HT1080 (cell line): ENCODE data around the gene TTC24. TPM values are rescaled to one million over a fixed set of nuclear protein-coding genes. Genes with fewer than 3 reads are reported as not detected.

Source experiments
- DNase-seq: peaks from one replicate; pipeline ENCODE4 v3.0.0-alpha.2; 2015; ENCODE audit warnings: low read depth
- total RNA-seq: library from RNA; depleted of rRNA; stranded (reverse); fragments of >200 nt; shearing (Covaris generic); gene quantifications from 2 replicates; pipeline ENCODE4 v1.2.3, GENCODE V29; 2014

The TTC24 gene
- total RNA-seq, 1 experiment from 2014 or later: not detected

- DNase-seq: no peak
Observed at GRCh38 chr1:156553860-156554485, 25.6 kb upstream of the TTC24 start.

- no peak for DNase-seq
Observed at GRCh38 chr1:156554971-156555370, 24.6 kb upstream of the TTC24 start.

GRCh38 chr1:156555715-156556114 is 23.8 kb upstream of the TTC24 start:
- DNase-seq: no peak

DNA sequence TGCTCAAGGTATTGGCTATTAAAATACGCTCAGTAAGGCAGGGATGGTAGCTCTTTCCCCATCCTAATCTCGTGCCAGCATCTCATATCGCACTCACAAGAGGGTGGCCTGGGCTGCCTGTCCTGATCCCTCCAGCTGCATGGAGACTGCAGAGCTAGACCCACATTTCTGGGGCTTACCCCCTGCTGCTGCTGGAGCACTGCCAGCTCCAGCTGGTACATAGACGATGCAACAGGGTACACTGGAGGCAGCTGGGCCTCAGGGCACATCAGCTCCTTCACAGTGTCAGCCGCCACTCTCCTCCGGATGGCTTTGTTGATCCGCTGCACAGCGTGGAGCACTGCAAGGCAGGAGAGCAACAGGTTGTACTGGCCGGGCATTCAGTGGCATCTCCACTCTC is 23.2 kb upstream of the TTC24 start:
- DNase-seq: no peak

DNA sequence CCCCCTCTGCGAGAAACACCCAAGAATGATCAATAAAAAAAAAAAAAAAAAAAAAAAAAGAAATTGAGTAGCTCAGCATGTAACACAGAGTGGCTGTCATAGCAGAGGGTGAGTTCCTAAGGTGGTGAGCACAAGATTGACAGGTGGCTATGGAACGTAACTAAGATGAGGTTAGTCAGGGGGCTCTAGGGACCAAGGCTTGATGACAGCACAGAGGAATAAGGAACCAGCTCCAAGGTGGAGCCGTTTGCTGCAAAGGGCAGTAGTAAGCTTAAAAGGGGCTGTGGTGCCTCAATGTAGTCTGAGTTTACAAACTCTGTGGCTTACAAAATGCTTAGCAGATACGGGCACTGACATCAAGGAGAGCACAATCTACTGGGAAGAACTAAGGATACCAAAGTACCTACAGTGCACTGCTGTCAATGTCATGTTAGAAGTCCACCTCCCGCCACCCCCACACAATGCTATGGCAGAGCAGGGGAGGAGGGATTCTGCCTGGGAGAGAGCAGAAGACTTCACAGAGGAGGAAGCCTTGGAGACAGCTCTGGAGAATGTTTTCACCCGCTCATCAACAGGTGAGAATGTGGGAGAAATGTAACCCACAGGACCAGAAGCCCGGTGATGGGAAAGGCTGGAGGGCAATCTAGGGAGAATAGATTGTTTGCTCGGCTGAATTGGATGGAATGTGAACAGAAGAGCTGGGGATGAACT is 20.3 kb upstream of the TTC24 start:
- DNase-seq: no peak

GRCh38 chr1:156559797-156560385 is 19.6 kb upstream of the TTC24 start:
- no peak for DNase-seq

- no peak for DNase-seq
Observed at GRCh38 chr1:156560585-156561163, 18.8 kb upstream of the TTC24 start.

- DNase-seq: no peak
Observed at GRCh38 chr1:156565519-156565918, 14.0 kb upstream of the TTC24 start.

- DNase-seq: no peak
Observed at GRCh38 chr1:156566436-156566835, 13.1 kb upstream of the TTC24 start.

DNA sequence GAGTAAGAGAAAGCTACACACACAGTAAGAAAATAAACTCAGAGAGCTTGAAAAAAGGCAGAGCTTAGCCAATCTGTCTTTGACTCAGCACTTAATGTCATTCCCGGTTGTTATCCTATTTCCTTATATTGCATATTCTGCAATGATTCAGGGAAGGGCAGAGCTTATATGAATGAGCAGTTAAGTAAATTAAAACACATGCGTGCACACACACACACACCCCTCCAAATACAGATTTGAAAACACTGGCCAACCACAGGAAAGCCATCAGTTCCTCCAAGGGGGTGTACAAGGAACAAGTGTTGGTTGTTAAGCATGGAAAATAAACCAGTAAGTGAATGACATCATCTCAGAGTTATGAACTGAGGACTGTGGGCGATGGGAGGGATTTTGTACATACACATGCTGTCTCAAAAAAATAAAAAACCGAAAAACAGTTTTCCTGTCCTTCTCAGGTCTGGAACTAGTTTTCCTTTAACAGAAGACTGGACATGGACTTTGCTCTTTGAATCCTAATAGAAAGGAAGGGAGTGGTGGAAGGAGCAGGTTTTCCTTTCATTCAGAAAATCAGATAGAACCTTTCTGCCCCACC is 8.2 kb upstream of the TTC24 start:
- peak; percentile 87 for DNase-seq

- peak; percentile 73 for DNase-seq
Observed at GRCh38 chr1:156571919-156572662, 7.4 kb upstream of the TTC24 start, which contains the start of gene IQGAP3. TSS of gene IQGAP3 (minus strand) at chr1:156572565. CDS start at chr1:156572529, 36 bp downstream.

DNA sequence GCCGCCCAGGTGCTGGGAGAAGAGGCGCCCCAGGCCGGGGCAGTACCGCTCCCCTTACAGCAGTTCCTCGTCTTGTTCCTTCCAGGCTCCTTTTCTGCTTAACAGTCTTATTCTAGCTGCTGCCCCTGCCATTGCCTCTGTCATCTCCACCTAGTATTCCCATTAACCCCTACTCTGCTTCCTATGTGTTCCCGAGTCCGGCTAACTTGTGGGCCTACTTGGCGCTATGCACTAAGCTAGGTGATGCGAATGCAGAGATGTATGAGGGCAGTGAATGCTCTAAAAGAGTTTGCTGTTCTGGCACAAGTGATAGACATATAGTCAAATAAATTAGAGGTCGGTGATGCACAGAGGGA is 6.9 kb upstream of the TTC24 start:
- DNase-seq: no peak

DNA sequence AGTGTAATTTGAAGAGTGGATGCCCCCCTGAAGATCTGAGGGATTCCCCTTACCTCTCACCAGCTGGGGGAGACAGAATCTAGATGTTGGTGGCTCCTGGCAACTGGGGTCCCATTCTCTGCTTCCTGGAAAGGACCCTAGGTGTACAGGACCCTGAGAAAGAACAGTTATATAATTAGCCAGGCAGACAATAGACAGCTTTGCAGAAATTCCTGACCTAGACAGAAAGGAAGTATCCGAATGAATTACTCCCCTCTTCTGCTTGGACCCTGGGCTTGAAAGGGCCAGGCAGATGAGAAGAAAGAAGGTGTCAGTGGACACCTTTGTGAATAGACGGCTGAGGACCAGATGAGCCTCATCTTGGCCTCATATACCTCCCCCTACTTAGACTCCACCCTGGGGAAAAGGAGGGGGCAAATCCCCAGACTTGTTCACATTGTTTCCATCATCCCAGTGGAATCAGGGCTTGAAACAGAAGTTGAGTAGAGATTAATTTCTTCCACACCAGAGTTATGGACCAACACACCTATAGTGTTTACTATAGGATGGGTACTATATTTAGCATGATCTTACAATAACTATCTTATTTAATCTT is 5.4 kb upstream of the TTC24 start:
- DNase-seq: no peak

- no peak for DNase-seq
Observed at GRCh38 chr1:156577550-156577949, 2.0 kb upstream of the TTC24 start.

- no peak for DNase-seq
Observed at GRCh38 chr1:156578055-156578454, 1.5 kb upstream of the TTC24 start.

DNA sequence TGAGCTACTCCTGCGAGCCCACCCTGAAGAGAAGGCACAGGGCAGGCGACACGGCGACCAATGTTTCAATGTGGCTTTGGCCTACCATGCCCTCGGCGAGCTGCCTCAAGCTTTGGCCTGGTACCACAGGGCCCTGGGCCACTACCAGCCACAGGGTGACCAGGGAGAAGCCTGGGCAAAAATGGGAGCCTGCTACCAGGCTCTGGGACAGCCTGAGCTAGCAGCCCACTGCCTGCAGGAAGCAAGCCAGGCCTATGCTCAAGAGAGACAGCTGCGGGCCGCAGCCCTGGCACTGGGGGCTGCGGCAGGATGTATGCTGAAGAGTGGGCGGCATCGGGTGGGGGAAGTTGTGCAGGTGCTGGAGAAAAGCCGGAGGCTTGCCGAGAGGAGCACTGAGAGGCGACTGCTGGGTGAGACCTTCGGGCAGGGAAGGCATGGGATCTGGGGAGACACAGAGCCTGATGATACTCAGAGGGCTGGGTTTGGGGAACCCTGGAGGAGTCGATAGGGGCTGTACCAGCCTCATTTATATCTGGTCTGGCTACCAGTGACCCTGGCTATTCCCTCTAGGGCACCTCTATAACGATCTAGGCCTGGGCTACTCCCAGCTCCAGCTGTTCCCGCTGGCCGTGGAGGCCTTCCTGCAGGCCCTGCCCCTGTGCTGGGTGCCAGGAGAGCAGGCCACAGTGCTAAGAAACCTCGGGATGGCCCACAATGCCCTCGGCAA is 2.3 kb downstream of the TTC24 start:
- no peak for DNase-seq

DNA sequence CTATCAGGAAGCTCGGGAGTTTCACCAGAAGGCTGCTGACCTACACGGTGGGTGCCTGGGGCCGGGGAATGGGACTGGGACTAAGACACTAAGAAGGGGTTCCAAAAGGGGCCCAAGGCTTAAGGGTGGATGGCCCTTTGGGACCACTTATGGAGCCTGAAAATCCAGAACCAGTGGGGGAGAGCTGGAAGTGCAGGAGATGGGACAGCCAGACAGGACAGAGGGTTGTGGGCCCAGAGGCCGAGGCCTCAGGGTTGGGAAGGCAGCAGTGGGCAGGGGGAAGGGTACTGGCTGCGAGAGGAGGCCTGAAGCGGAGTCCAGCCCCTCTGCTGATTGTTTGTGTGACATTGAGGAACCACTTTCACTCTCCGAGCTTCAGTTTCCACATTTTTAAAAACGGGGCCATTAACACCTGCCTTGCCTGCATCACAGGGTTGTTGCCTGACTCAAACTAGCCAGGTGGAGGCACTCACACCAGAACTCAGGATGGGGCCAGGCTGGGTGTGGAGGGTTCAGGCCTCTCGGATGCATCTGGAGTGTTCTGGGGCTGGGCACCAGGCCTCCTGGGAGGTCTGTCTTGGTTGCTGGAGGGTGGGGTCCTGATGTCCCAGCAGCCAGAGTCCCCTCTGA is 3.0 kb downstream of the TTC24 start:
- no peak for DNase-seq

- DNase-seq: peak; percentile 75
Observed at GRCh38 chr1:156583821-156584622, 4.5 kb downstream of the TTC24 start.

GRCh38 chr1:156584813-156585212 is 5.3 kb downstream of the TTC24 start:
- DNase-seq: no peak
